ENCODE data around the gene FRMPD1. TPM values are rescaled to one million over a fixed set of nuclear protein-coding genes. Genes with fewer than 3 reads are reported as not detected.

FRMPD1 gene
- total and polyA plus RNA-seq, 2 of the 13 experiments (the other 11 are each of a cell fraction or from before 2014, with no cell fraction given): not detected

GRCh38 chr9:37715260-37715659 lies 64.5 kb downstream of the FRMPD1 start:
- CTCF ChIA-PET (ENCODE audit: low intra/inter-chr PET ratio, low total read pairs): no interaction called here
- intact Hi-C loops (cut with micrococcal nuclease; ENCODE audit: unreplicated experiment): no loop called here

More at GRCh38 chr9:37715260-37715659, 64.5 kb downstream of the FRMPD1 start:
- 15% methylated on average over 4 of the region's 4 CpGs for WGBS (ENCODE audit: low lambda C conversion rate)
- Histone ChIP-seq H2AFZ (ENCODE audit: low read length) (no peak overlapping the region), H3K36me3 (replicated peaks in 1 of 2; ENCODE audit: control insufficient read depth in 1 of 2, insufficient read depth in 2 of 2, low read length in 2 of 2) (no peaks in the 10 kb centered on the region), H3K9me3 (ENCODE audit: low read length) (no peaks in the 10 kb centered on the region), H3K4me1 (ENCODE audit: insufficient read depth, low read length) (0 out of 2 replicates have a peak, but pooled peaks cover 6% of the 10 kb centered on the region), H3K4me3 (replicated peaks in 1 of 3; ENCODE audit: insufficient read depth in 1 of 3, low read depth in 2 of 3, low read length in 3 of 3) (no peak overlapping the region), H3K79me2 (ENCODE audit: insufficient read depth, low read length) (no peaks in the 10 kb centered on the region), H3K27me3 (ENCODE audit: control insufficient read depth in 1 of 2, insufficient read depth in 2 of 2, low read length in 2 of 2) (peaks cover 0 to under 1% of the 10 kb centered on the region in 2 experiments; a peak in 2 of 5 replicates), H3K4me2 (ENCODE audit: low read depth, low read length) (no peak overlapping the region), H3K27ac (ENCODE audit: extremely low read length, insufficient read depth, low read length) (no peak overlapping the region), H3K9ac (ENCODE audit: insufficient read depth, low read depth, low read length) (no peak overlapping the region), H4K20me1 (ENCODE audit: insufficient read depth, low read length) (no peaks in the 10 kb centered on the region)
- no peak for TF ChIP-seq KIAA2018 (CRISPR knock-in tag; IDR thresholded peaks at IDR 0.05; ENCODE audit: borderline replicate concordance)
- TF ChIP-seq ZBTB10 (CRISPR knock-in tag; IDR thresholded peaks at IDR 0.05; ENCODE audit: borderline replicate concordance): no peak
- no peak for TF ChIP-seq ARID3A (IDR thresholded peaks at IDR 0.05; ENCODE audit: low read depth, low read length)
- no peak for TF ChIP-seq ARID2 (CRISPR knock-in tag; IDR thresholded peaks at IDR 0.05; ENCODE audit: borderline replicate concordance)
- no peak for TF ChIP-seq ZNF552 (CRISPR knock-in tag; IDR thresholded peaks at IDR 0.05; ENCODE audit: borderline replicate concordance)
- ATAC-seq (no peak), DNase-seq (ENCODE audit: low spot score) (peak; percentile 3), FAIRE-seq (no peak)
- no TSS peak for BruUV-seq (replicated peaks)
- POLR2A ChIA-PET: no interaction called here
- in situ Hi-C loops (cut with HindIII; ENCODE audit: extremely low pct_ligation_motif_present, low pct_unique_long_range_greater_than_20kb): no loop called here

Data from HepG2 (cell line).